K562 (cell line): ENCODE data around the gene ABCA1. TPM values are rescaled to one million over a fixed set of nuclear protein-coding genes. Genes with fewer than 3 reads are reported as not detected.
A peak's percentile ranks its signal among the peaks of the same experiment; 100 is the strongest.

ENCODE experiments used
- BRD9 ChIP-seq: fragments of 450-650 bp; IDR thresholded peaks from 2 replicates; pipeline ENCODE4 v1.6.1; 2018; ENCODE audit warnings: low read depth; ENCODE audit not compliant: partially characterized antibody
- CEBPG ChIP-seq, 3 experiments: fragments of 200-800 bp in 1 of 3; sonication (Bioruptor generic) in 1 of 3; sonication (generic) in 1 of 3; formaldehyde crosslinking in 1 of 3; IDR thresholded peaks in 2 of 3; conservative IDR thresholded peaks in 1 of 3; 2 replicates each; pipeline versions ENCODE4 v1.6.1 to v1.8.0; 2016 to 2022; ENCODE audit warnings: missing compliant biosample characterization in 2 of 3, missing genetic modification characterization in 2 of 3, mild to moderate bottlenecking in 1 of 3, missing genetic modification reagents in 1 of 3
- CREB5 ChIP-seq: fragments of 250-450 bp; sonication (Bioruptor Pico); IDR thresholded peaks from 2 replicates; pipeline ENCODE4 v1.5.0; 2020; ENCODE audit warnings: mild to moderate bottlenecking
- EGR1 ChIP-seq: fragments of 450-650 bp; conservative IDR thresholded peaks from 2 replicates; pipeline ENCODE4 v1.6.1; 2017; ENCODE audit warnings: mild to moderate bottlenecking
- ELK3 ChIP-seq: fragments of 450-650 bp; formaldehyde crosslinking; IDR thresholded peaks from 2 replicates; pipeline ENCODE4 v1.4.0; 2020; ENCODE audit warnings: mild to moderate bottlenecking
- MAFF ChIP-seq: IDR thresholded peaks from 2 replicates; pipeline ENCODE4 v1.6.1; 2012; ENCODE audit warnings: low read length, improper control_type of control experiment
- NCOA6 ChIP-seq: fragments of 450-650 bp; IDR thresholded peaks from 2 replicates; pipeline ENCODE4 v1.6.1; 2017; ENCODE audit warnings: mild to moderate bottlenecking
- NR2C2 ChIP-seq, 2 experiments: fragments of 200-800 bp in 1 of 2; sonication (Bioruptor generic) in 1 of 2; sonication (generic) in 1 of 2; formaldehyde crosslinking in 1 of 2; IDR thresholded peaks; 2 replicates each; pipeline versions ENCODE4 v1.6.1 to v1.8.0; 2016 to 2022; ENCODE audit warnings: mild to moderate bottlenecking in 1 of 2, missing compliant biosample characterization in 1 of 2, missing genetic modification characterization in 1 of 2, missing genetic modification reagents in 1 of 2
- PRMT5 ChIP-seq: sonication (generic); formaldehyde crosslinking; IDR thresholded peaks from 2 replicates; pipeline ENCODE4 v1.5.0; 2020; ENCODE audit warnings: missing genetic modification reagents
- RNF2 ChIP-seq: sonication (generic); IDR thresholded peaks from 2 replicates; pipeline ENCODE4 v1.6.1; 2016
- SMC3 ChIP-seq: conservative IDR thresholded peaks from 2 replicates; pipeline ENCODE4 v1.6.1; 2011; ENCODE audit warnings: low read depth, low read length, improper control_type of control experiment; ENCODE audit not compliant: insufficient read depth
- TCFL5 ChIP-seq: fragments of 250-450 bp; sonication (Bioruptor Pico); conservative IDR thresholded peaks from 2 replicates; pipeline ENCODE4 v1.6.1; 2021; ENCODE audit warnings: mild to moderate bottlenecking, moderate library complexity, matching md5 sums
- TRIM24 ChIP-seq, 2 experiments: fragments of 450-650 bp; IDR thresholded peaks; 2 replicates each; pipeline ENCODE4 v1.6.1; 2016
- ZBTB8A ChIP-seq: fragments of 450-650 bp; IDR thresholded peaks from 2 replicates; pipeline ENCODE4 v1.6.1; 2018; ENCODE audit warnings: mild to moderate bottlenecking, moderate library complexity; ENCODE audit not compliant: partially characterized antibody
- ZNF224 ChIP-seq: sonication (generic); formaldehyde crosslinking; IDR thresholded peaks from 2 replicates; pipeline ENCODE4 v1.8.0; 2022; ENCODE audit warnings: mild to moderate bottlenecking, missing genetic modification reagents
- ZNF668 ChIP-seq: fragments of 250-450 bp; sonication (Bioruptor Pico); IDR thresholded peaks from 2 replicates; pipeline ENCODE4 v1.8.0; 2022; ENCODE audit warnings: mild to moderate bottlenecking, inconsistent platforms
- ZNF707 ChIP-seq: fragments of 250-450 bp; sonication (Bioruptor Pico); conservative IDR thresholded peaks from 2 replicates; pipeline ENCODE4 v1.8.0; 2022; ENCODE audit warnings: inconsistent platforms, mild to moderate bottlenecking, moderate library complexity
- ZNF77 ChIP-seq: fragments of 250-450 bp; sonication (Bioruptor Pico); IDR thresholded peaks from 2 replicates; pipeline ENCODE4 v1.5.0; 2020
- polyA plus RNA-seq, 8 experiments: library from polyadenylated mRNA; depleted of rRNA in 4 of 8; stranded (reverse) in 5 of 8; unstranded in 3 of 8; fragments of >200 nt; fragmentation: Nextera tagmentation in 2 of 8; fragmentation: Illumina TruSeq in 1 of 8; extraction: Ambion mirVana in 2 of 8; extraction: Trizol in 1 of 8; gene quantifications; 2 replicates each; pipeline versions ENCODE4 v1.2.1 to v1.2.3, GENCODE V29; 2011 to 2014; ENCODE audit warnings: inconsistent platforms in 1 of 8, missing spikeins in 1 of 8
- total RNA-seq, 7 experiments: library from RNA; depleted of rRNA in 6 of 7; stranded (reverse); fragments of >200 nt in 6 of 7; fragmentation: Illumina TruSeq in 2 of 7; extraction: Trizol in 2 of 7; gene quantifications; 2 replicates each; pipeline versions ENCODE4 v1.2.1 to v1.2.3, GENCODE V29; 2011 to 2021; ENCODE audit warnings: low replicate concordance in 1 of 7
- TF ChIP-seq, protein P1 (sequence below): fragments of 450-650 bp; IDR thresholded peaks from 2 replicates; pipeline ENCODE4 v1.6.1; 2018; ENCODE audit warnings: mild to moderate bottlenecking, low read depth; ENCODE audit not compliant: partially characterized antibody
- TF ChIP-seq, protein P2 (sequence below): fragments of 450-650 bp; formaldehyde crosslinking; IDR thresholded peaks from 2 replicates; pipeline ENCODE4 v1.4.0; 2022; ENCODE audit warnings: mild to moderate bottlenecking, moderate library complexity
- TF ChIP-seq, protein P3 (sequence below), 2 experiments: fragments of 250-450 bp in 1 of 2; fragments of 450-650 bp in 1 of 2; sonication (Bioruptor Pico) in 1 of 2; IDR thresholded peaks; 2 replicates each; pipeline versions ENCODE4 v1.6.1 to v1.8.0; 2016 to 2021; ENCODE audit warnings: mild to moderate bottlenecking in 2 of 2, moderate library complexity in 2 of 2, missing compliant biosample characterization in 1 of 2, missing genetic modification characterization in 1 of 2

The ABCA1 gene
- total and polyA plus RNA-seq, 9 of the 15 experiments (the other 6 are each of a cell fraction or from before 2014, with no cell fraction given) = under 0.01 to 0.18 (median 0.02) TPM; not detected in 5

- TF ChIP-seq, protein P1, sequence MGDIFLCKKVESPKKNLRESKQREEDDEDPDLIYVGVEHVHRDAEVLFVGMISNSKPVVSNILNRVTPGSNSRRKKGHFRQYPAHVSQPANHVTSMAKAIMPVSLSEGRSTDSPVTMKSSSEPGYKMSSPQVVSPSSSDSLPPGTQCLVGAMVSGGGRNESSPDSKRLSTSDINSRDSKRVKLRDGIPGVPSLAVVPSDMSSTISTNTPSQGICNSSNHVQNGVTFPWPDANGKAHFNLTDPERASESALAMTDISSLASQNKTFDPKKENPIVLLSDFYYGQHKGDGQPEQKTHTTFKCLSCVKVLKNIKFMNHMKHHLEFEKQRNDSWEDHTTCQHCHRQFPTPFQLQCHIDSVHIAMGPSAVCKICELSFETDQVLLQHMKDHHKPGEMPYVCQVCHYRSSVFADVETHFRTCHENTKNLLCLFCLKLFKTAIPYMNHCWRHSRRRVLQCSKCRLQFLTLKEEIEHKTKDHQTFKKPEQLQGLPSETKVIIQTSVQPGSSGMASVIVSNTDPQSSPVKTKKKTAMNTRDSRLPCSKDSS = no peak
- TF ChIP-seq ZNF224 (CRISPR knock-in tag) (no peak), TCFL5 (no peak), PRMT5 (CRISPR knock-in tag) (no peak), TRIM24 (IDR thresholded peaks at IDR 0.05) (peak; percentile 63 to 79; a peak in 3 of 4 replicates), CEBPG (CRISPR knock-in tag; IDR thresholded peaks at IDR 0.05) (0 out of 2 replicates have a peak, but pooled peaks have one; percentile 5), CEBPG (tag; conservative IDR thresholded peaks at IDR 0.05 in 1 of 2, IDR thresholded peaks at IDR 0.05 in 1 of 2) (peak in 1 of 2 experiments; percentile 64; a peak in 2 of 4 replicates), BRD9 (peak; percentile 84), MAFF (0 out of 2 replicates have a peak, but pooled peaks have one; percentile 5), ZNF668 (CRISPR knock-in tag) (no peak), NCOA6 (no peak), RNF2 (peak; percentile 83; the same call in 1 of the 2 replicates), ZNF77 (CRISPR knock-in tag) (no peak), EGR1 (peak; percentile 49; the same call in 1 of the 2 replicates), ZNF707 (no peak), ELK3 (CRISPR knock-in tag) (no peak), ZBTB8A (no peak), NR2C2 (CRISPR knock-in tag; IDR thresholded peaks at IDR 0.05) (no peak; the same call in 1 of the 2 replicates), NR2C2 (tag; IDR thresholded peaks at IDR 0.05) (peak; percentile 96), SMC3 (no peak), CREB5 (no peak)
- TF ChIP-seq, protein P2, sequence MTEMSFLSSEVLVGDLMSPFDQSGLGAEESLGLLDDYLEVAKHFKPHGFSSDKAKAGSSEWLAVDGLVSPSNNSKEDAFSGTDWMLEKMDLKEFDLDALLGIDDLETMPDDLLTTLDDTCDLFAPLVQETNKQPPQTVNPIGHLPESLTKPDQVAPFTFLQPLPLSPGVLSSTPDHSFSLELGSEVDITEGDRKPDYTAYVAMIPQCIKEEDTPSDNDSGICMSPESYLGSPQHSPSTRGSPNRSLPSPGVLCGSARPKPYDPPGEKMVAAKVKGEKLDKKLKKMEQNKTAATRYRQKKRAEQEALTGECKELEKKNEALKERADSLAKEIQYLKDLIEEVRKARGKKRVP (CRISPR knock-in tag) = 0 out of 2 replicates have a peak, but pooled peaks have one; percentile 29
- TF ChIP-seq, protein P3, sequence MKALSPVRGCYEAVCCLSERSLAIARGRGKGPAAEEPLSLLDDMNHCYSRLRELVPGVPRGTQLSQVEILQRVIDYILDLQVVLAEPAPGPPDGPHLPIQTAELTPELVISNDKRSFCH (CRISPR knock-in tag; IDR thresholded peaks at IDR 0.05) = no peak
- TF ChIP-seq, protein P3 (tag; IDR thresholded peaks at IDR 0.05) = peak; percentile 49; the same call in 1 of the 2 replicates
These were observed 153.0 kb downstream of the ABCA1 start (continued) for GRCh38 chr9:104774831-104775573.
